Upper lobe of left lung (tissue), 4 donors: ENCODE data around the gene PNPLA2.

ENCODE experiments used
- CTCF ChIP-seq, 6 experiments: fragments of 450-650 bp in 4 of 6; fragments of 200-600 bp in 2 of 6; sonication (generic) in 2 of 6; IDR thresholded peaks; one replicate each; pipeline ENCODE4 v1.5.1; 2016 to 2019; ENCODE audit warnings: antibody characterized with exemption in 6 of 6
- POLR2A ChIP-seq, 4 donors: fragments of 450-650 bp; IDR thresholded peaks; one replicate each; pipeline ENCODE4 v1.5.1; 2016 to 2017; ENCODE audit warnings: antibody characterized with exemption in 4 of 4, mild to moderate bottlenecking in 2 of 4

DNA sequence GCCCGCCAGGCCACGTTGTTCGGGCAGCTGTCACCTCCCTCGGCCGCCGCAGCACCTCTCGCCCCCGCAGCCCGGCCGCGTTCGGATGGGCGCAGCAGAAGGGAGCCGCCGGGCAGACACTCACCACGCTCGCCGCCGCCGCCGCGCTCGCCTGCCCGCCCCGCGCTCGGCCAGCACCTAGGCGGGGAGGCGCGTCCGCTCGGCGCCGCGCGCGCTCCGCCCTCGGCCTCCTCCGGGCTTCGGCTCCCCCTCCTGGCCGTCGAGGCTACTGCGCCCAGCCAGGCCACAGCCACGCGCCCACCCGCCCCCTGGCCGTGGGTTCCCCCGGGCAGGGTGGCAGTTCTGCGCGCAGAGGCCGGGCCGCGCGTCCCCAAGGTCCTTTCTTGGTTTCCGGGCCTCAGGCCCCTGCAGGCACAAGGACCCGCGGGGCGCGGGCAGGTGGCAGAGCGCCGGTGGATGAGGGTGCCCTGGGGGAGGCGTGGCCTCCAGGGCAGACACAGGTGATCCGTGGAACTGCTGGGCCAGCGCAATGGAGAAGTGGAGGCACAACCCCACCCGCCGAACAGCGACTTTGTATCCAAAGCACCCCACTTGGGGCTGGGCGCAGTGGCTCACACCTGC, 20.5 kb upstream of the PNPLA2 start, which contains the start of gene SLC25A22:
- TF ChIP-seq CTCF (IDR thresholded peaks at IDR 0.05) (peak; percentile 98 to 99 (median 98)), POLR2A (IDR thresholded peaks at IDR 0.05) (no peak)
